ENCODE measurements around the gene FES. TPM values are rescaled to one million over a fixed set of nuclear protein-coding genes. Genes with fewer than 3 reads are reported as not detected.

The FES gene
- total RNA-seq, 1 experiment from 2014 or later, result 6.7 TPM

DNA sequence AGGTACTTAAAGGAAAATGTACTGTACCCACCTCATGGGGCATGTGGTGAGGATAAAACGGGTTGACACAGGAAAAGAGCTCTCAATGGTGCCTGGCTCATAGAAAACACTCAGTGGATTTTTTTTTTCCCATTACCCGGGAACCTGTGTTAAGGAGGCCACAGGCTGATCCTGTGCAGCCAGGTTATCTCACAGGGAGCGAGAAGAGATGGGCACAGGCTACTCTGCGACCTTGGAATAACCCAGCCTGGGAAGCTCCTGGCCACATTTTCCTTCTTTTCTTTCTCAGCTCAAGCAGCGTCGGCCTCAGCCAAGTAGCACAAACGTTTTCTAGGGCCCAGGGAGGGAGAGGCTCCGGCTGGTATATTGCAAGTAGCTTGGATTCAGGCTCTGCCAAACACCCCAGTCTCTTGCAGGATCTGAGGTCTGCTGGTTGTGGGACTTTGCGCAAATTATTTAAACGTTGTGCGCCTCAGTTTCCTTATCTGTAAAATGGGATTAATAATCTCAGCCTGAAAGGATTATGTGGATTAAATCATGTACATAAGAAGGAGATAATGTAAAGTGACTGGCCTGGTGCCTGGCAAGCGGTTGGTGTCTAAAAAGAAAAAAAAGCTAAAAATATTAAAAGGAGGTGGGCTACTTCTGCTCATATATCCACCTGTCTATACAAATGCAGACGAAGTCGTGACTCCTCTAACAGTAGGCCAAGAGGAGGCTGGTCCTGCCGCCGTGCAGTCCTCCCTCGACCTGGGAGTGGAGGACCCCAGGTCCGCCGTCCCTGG, 13.8 kb upstream of the FES start:
- H3K4me1 ChIP-seq (ENCODE audit: insufficient read depth, low read length), result peaks cover 6% of the 10 kb centered on the region; the same call in 1 of the 2 replicates
- H3K79me2 ChIP-seq (ENCODE audit: insufficient read depth, low read length), result no peaks in the 10 kb centered on the region
- H3T11ph ChIP-seq (ENCODE audit: low read length), result no peak overlapping the region
- H3K23me2 ChIP-seq (ENCODE audit: insufficient read length, low read depth, low read length, poor library complexity, severe bottlenecking), result peaks cover 8% of the 10 kb centered on the region
- no peak overlapping the region for H3K4ac ChIP-seq (ENCODE audit: low read depth, low read length)
- no peaks in the 10 kb centered on the region for H4K20me1 ChIP-seq (ENCODE audit: control insufficient read depth, insufficient read depth, insufficient read length)
- no peak overlapping the region for H2BK120ac ChIP-seq (ENCODE audit: low read depth, low read length, poor library complexity, severe bottlenecking)
- no peak overlapping the region for H3K18ac ChIP-seq (ENCODE audit: insufficient read length, low read depth, low read length)
- H2AK5ac ChIP-seq (ENCODE audit: insufficient read length, low read length), result no peak overlapping the region
- no peak overlapping the region for H3K27ac ChIP-seq (ENCODE audit: insufficient read length, low read depth, low read length)
- peaks cover 2% of the 10 kb centered on the region for H3K79me1 ChIP-seq (ENCODE audit: insufficient read depth, low read depth, low read length, poor library complexity, severe bottlenecking)
- TF ChIP-seq, protein P1, sequence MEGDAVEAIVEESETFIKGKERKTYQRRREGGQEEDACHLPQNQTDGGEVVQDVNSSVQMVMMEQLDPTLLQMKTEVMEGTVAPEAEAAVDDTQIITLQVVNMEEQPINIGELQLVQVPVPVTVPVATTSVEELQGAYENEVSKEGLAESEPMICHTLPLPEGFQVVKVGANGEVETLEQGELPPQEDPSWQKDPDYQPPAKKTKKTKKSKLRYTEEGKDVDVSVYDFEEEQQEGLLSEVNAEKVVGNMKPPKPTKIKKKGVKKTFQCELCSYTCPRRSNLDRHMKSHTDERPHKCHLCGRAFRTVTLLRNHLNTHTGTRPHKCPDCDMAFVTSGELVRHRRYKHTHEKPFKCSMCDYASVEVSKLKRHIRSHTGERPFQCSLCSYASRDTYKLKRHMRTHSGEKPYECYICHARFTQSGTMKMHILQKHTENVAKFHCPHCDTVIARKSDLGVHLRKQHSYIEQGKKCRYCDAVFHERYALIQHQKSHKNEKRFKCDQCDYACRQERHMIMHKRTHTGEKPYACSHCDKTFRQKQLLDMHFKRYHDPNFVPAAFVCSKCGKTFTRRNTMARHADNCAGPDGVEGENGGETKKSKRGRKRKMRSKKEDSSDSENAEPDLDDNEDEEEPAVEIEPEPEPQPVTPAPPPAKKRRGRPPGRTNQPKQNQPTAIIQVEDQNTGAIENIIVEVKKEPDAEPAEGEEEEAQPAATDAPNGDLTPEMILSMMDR (conservative IDR thresholded peaks at IDR 0.05), result no peak
- no peaks in the 10 kb centered on the region; a peak in 1 of 7 replicates for H3K36me3 Mint-ChIP-seq (ENCODE audit: insufficient read depth in 1 of 3, low read depth in 3 of 3)
- peak overlapping the region; percentile 77; the same call in 1 of the 2 replicates for H3K14ac ChIP-seq (ENCODE audit: insufficient read depth, low read length)
- DNase-seq, result peak; percentile 52
- no CpG with 5 or more reads among the region's 19 CpGs for WGBS (ENCODE audit: extremely low coverage, insufficient read length, low lambda C conversion rate)
- peak overlapping the region in 2 of 3 experiments; percentile 36 to 82; a peak in 4 of 7 replicates for H3K27ac Mint-ChIP-seq
- no peak overlapping the region for H2BK15ac ChIP-seq (ENCODE audit: low read depth, low read length)
- no peak overlapping the region for H2AFZ ChIP-seq (ENCODE audit: low read length)
- peak overlapping the region; percentile 50 for H3K9ac ChIP-seq (ENCODE audit: extremely low read depth, insufficient read length, low read length)
- no peak overlapping the region for H4K8ac ChIP-seq (replicated peaks; ENCODE audit: insufficient read length, low read depth, low read length)
- no peak overlapping the region for H2BK5ac ChIP-seq (ENCODE audit: insufficient read length, low read length)
- no peaks in the 10 kb centered on the region for H3K27me3 Mint-ChIP-seq (ENCODE audit: low read depth)
- H3K4me3 Mint-ChIP-seq, result peak overlapping the region; percentile 71 to 87
- H4K91ac ChIP-seq (ENCODE audit: insufficient read length, low read depth, low read length), result no peak overlapping the region
- H3K27me3 ChIP-seq (ENCODE audit: insufficient read depth, low read length), result no peaks in the 10 kb centered on the region
- peaks cover 0 to 2% of the 10 kb centered on the region in 2 experiments; a peak in 2 of 5 replicates for H3K9me3 Mint-ChIP-seq
- H2BK12ac ChIP-seq (ENCODE audit: insufficient read length, low read depth, low read length), result no peak overlapping the region
- H3K4me1 Mint-ChIP-seq, result peaks cover 60 to 61% of the 10 kb centered on the region in 2 experiments
- peak overlapping the region; percentile 77 for H3K4me2 ChIP-seq (ENCODE audit: insufficient read depth, insufficient read length, low read length)
- no peak overlapping the region for H2BK20ac ChIP-seq (ENCODE audit: low read depth, low read length, poor library complexity, severe bottlenecking)
- H3K9me3 ChIP-seq (ENCODE audit: control insufficient read depth, low read depth, low read length), result no peaks in the 10 kb centered on the region
- H4K5ac ChIP-seq (ENCODE audit: insufficient read length, low read depth, low read length), result no peak overlapping the region
- H3K23ac ChIP-seq (ENCODE audit: insufficient read length, low read depth, low read length), result no peak overlapping the region
- no peak overlapping the region for H3K56ac ChIP-seq (ENCODE audit: insufficient read length, low read depth, low read length)

Measured in H9 (cell line).